Spleen (tissue), 11 donors: Measurements from ENCODE around the gene SLC66A1. TPM values are rescaled to one million over a fixed set of nuclear protein-coding genes. Genes with fewer than 3 reads are reported as not detected.

ENCODE experiments used
- DNase-seq: peaks from one replicate; pipeline ENCODE4 v3.0.0-alpha.2; 2020
- H3K27ac ChIP-seq, 8 donors: fragments of 200-600 bp; sonication (generic) in 7 of 8; 1 replicate in 4 of 8; 2 replicates in 4 of 8; pipeline versions ENCODE4 v1.5.0 to v1.8.0; 2016 to 2021; ENCODE audit warnings: inconsistent platforms in 4 of 8, mild to moderate bottlenecking in 4 of 8, moderate library complexity in 1 of 8
- H3K27me3 ChIP-seq, 7 donors: fragments of 200-600 bp; sonication (generic) in 6 of 7; replicated peaks in 1 of 7; 1 replicate in 4 of 7; 2 replicates in 3 of 7; pipeline versions ENCODE4 v1.5.0 to v1.8.0; 2016 to 2021; ENCODE audit warnings: inconsistent platforms in 3 of 7, mild to moderate bottlenecking in 1 of 7
- H3K36me3 ChIP-seq, 6 donors: fragments of 200-600 bp; sonication (generic) in 5 of 6; 1 replicate in 4 of 6; 2 replicates in 2 of 6; pipeline versions ENCODE4 v1.5.0 to v1.8.0; 2016 to 2021; ENCODE audit warnings: inconsistent platforms in 2 of 6
- H3K4me1 ChIP-seq, 6 donors: fragments of 200-600 bp; sonication (generic) in 5 of 6; 1 replicate in 3 of 6; 2 replicates in 3 of 6; pipeline versions ENCODE4 v1.5.0 to v1.8.0; 2016 to 2021; ENCODE audit warnings: inconsistent platforms in 3 of 6
- H3K4me3 ChIP-seq, 8 donors: fragments of 200-600 bp; sonication (generic) in 7 of 8; 1 replicate in 4 of 8; 2 replicates in 4 of 8; pipeline versions ENCODE4 v1.5.0 to v1.8.0; 2016 to 2021; ENCODE audit warnings: inconsistent platforms in 4 of 8, mild to moderate bottlenecking in 4 of 8, moderate library complexity in 2 of 8
- H3K9me3 ChIP-seq, 8 donors: fragments of 200-600 bp; sonication (generic) in 7 of 8; 1 replicate in 4 of 8; 2 replicates in 4 of 8; pipeline versions ENCODE4 v1.5.0 to v1.8.0; 2016 to 2021; ENCODE audit warnings: inconsistent platforms in 4 of 8
- CTCF ChIP-seq, 11 experiments: fragments of 200-600 bp in 7 of 11; fragments of 450-650 bp in 4 of 11; sonication (generic) in 4 of 11; IDR thresholded peaks in 8 of 11; conservative IDR thresholded peaks in 3 of 11; 1 replicate in 7 of 11; 2 replicates in 4 of 11; pipeline versions ENCODE4 v1.4.0 to v1.8.0; 2016 to 2021; ENCODE audit warnings: antibody characterized with exemption in 11 of 11, inconsistent platforms in 4 of 11, mild to moderate bottlenecking in 1 of 11
- POLR2A ChIP-seq, 3 donors: fragments of 450-650 bp; IDR thresholded peaks; one replicate each; pipeline ENCODE4 v1.5.1; 2017; ENCODE audit warnings: antibody characterized with exemption in 3 of 3, mild to moderate bottlenecking in 1 of 3
- POLR2AphosphoS5 ChIP-seq, 3 donors: sonication (generic); formaldehyde crosslinking; IDR thresholded peaks; one replicate each; pipeline ENCODE4 v1.5.1; 2017; ENCODE audit warnings: antibody characterized with exemption in 3 of 3
- WGBS, 5 donors: extraction: QIAGEN DNeasy Blood & Tissue Kit in 3 of 5; methylation state at CpG; one replicate each; pipeline versions ENCODE4 v1.1.5 to v1.1.7; 2013 to 2018; 5-methylcytosine and 5-hydroxymethylcytosine counted together
- intact Hi-C: fragments of 100-400 bp; cut with DNase I; formaldehyde crosslinking; loops from one replicate; pipeline ENCODE4 v1.15.0; 2023; ENCODE audit warnings: low total_unique reads
- polyA plus RNA-seq, 3 donors: library from polyadenylated mRNA; stranded (reverse); fragments of 200-250 nt; gene quantifications; one replicate each; pipeline ENCODE4 v1.2.1, GENCODE V29; 2013
- total RNA-seq, 7 donors: library from RNA; depleted of rRNA in 3 of 7; stranded (reverse); fragments of >200 nt in 3 of 7; fragmentation: NEBNext Ultra II Directional in 4 of 7; extraction: Animal tissue kit (Norgen Biotek cat#: 25700) in 4 of 7; gene quantifications; one replicate each; pipeline versions ENCODE4 v1.1.0 to v1.2.1, GENCODE V29; 2016 to 2021
- donor health status: healthy with polysubstance abuse.
- donor health status: DM: no; HTN: no; CAD: no; lungs with moderate emphysema.
- donor health status: DM: no; HTN: no; CAD: no.
- donor health status: Bipolar disorder and iron deficiency.
- donor health status: healthy.
- donor health status: DM: no; HTN: no; CAD: no.
- donor health status: DM: yes; HTN: yes; CAD: no.

SLC66A1 gene
- total and polyA plus RNA-seq, 10 donors, result 9.6 to 20.9 (median 13.9) TPM

GRCh38 chr1:19360432-19360831 is 48.3 kb downstream of the SLC66A1 start:
- intact Hi-C loops, result no loop called here
- TF ChIP-seq CTCF (IDR thresholded peaks at IDR 0.05 in 8 of 11, conservative IDR thresholded peaks at IDR 0.05 in 3 of 11) (no peak), POLR2A (IDR thresholded peaks at IDR 0.05) (no peak), POLR2AphosphoS5 (IDR thresholded peaks at IDR 0.05) (no peak)
- Histone ChIP-seq H3K36me3 (peaks cover 5 to 83% (median 31%) of the 10 kb centered on the region in 6 donors), H3K4me1 (peaks cover 0 to 44% (median 4%) of the 10 kb centered on the region in 6 donors), H3K9me3 (no peaks in the 10 kb centered on the region), H3K27ac (no peak overlapping the region), H3K4me3 (no peak overlapping the region), H3K27me3 (no peaks in the 10 kb centered on the region)
- DNase-seq, result no peak
- WGBS, 5 donors, result 70 to 80% (median 78%) methylated on average over 11 of the region's 11 CpGs

- intact Hi-C loops, result no loop called here
- Histone ChIP-seq H3K4me1 (peaks cover 0 to 44% (median 4%) of the 10 kb centered on the region in 6 donors), H3K36me3 (peaks cover 5 to 81% (median 25%) of the 10 kb centered on the region in 6 donors), H3K27ac (no peak overlapping the region), H3K27me3 (no peaks in the 10 kb centered on the region), H3K9me3 (no peaks in the 10 kb centered on the region), H3K4me3 (no peak overlapping the region)
- no peak for TF ChIP-seq POLR2A (IDR thresholded peaks at IDR 0.05)
- TF ChIP-seq POLR2AphosphoS5 (IDR thresholded peaks at IDR 0.05), result no peak
- no peak for TF ChIP-seq CTCF (IDR thresholded peaks at IDR 0.05 in 8 of 11, conservative IDR thresholded peaks at IDR 0.05 in 3 of 11)
- no peak for DNase-seq
- WGBS, 5 donors, result 84 to 90% (median 86%) methylated on average over 18 of the region's 18 CpGs
Measured at GRCh38 chr1:19360843-19361610, 48.9 kb downstream of the SLC66A1 start.

GRCh38 chr1:19361611-19362147 is 49.6 kb downstream of the SLC66A1 start:
- intact Hi-C loops, result no loop called here
- DNase-seq, result no peak
- H3K36me3 ChIP-seq, result peaks cover 0 to 81% (median 19%) of the 10 kb centered on the region in 6 donors
- WGBS, 5 donors, result 65 to 73% (median 70%) methylated on average over 8 of the region's 8 CpGs
- TF ChIP-seq POLR2AphosphoS5 (IDR thresholded peaks at IDR 0.05) (no peak), POLR2A (IDR thresholded peaks at IDR 0.05) (no peak), CTCF (IDR thresholded peaks at IDR 0.05 in 8 of 11, conservative IDR thresholded peaks at IDR 0.05 in 3 of 11) (no peak)
- no peak overlapping the region for H3K4me3 ChIP-seq
- no peak overlapping the region for H3K27ac ChIP-seq
- no peaks in the 10 kb centered on the region for H3K9me3 ChIP-seq
- no peaks in the 10 kb centered on the region for H3K27me3 ChIP-seq
- H3K4me1 ChIP-seq, result peaks cover 0 to 47% (median 4%) of the 10 kb centered on the region in 6 donors

- no peaks in the 10 kb centered on the region for H3K27me3 ChIP-seq
- no peaks in the 10 kb centered on the region for H3K9me3 ChIP-seq
- H3K4me1 ChIP-seq, result peaks cover 0 to 59% (median 4%) of the 10 kb centered on the region in 6 donors
- peaks cover 0 to 81% (median 13%) of the 10 kb centered on the region in 6 donors for H3K36me3 ChIP-seq
- intact Hi-C loops, result no loop called here
- 82 to 95% (median 91%) methylated on average over 8 of the region's 8 CpGs for WGBS, 5 donors
- TF ChIP-seq POLR2A (IDR thresholded peaks at IDR 0.05) (no peak), CTCF (IDR thresholded peaks at IDR 0.05 in 8 of 11, conservative IDR thresholded peaks at IDR 0.05 in 3 of 11) (no peak), POLR2AphosphoS5 (IDR thresholded peaks at IDR 0.05) (no peak)
- no peak for DNase-seq
- H3K4me3 ChIP-seq, result no peak overlapping the region
- H3K27ac ChIP-seq, result no peak overlapping the region
Measured at GRCh38 chr1:19363536-19364152, 51.5 kb downstream of the SLC66A1 start.
